Ecto neural progenitor cell (in vitro differentiated cells): Measurements from ENCODE around the gene THTPA.
"Not testable (repeated sequence)": the region's sequence is repeated elsewhere in the genome, so short reads cannot be mapped to it uniquely, and the experiment has no call there.

Experiments used
- DNase-seq: peaks from one replicate; pipeline ENCODE4 v3.0.0-alpha.2; 2018; ENCODE audit warnings: low spot score

THTPA gene

GRCh38 chr14:23533652-23534435 lies 22.2 kb upstream of the THTPA start:
- DNase-seq, result no peak

DNA sequence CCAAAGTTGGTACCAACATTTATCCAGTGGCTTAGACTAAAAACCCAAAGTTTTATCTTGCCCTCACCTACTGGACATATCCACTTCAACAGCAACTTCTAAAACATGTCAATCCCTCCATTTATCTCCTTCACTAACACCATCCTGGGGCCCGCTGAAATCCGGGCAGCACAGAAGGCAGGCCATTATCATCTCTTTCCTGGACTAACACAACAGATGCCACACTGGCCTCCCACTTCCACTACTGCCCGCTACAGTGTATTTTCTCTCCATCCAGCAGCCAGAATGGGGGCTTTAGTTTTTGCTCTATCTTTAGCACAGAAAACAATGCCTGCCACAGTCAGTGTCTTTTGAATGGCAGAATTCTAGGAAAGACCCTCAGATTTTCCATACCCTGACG lies 20.1 kb upstream of the THTPA start:
- no peak for DNase-seq

- DNase-seq, result no peak
These were observed 19.6 kb upstream of the THTPA start for GRCh38 chr14:23536494-23536893.

GRCh38 chr14:23536906-23537305 lies 19.2 kb upstream of the THTPA start:
- not testable (repeated sequence) for DNase-seq

GRCh38 chr14:23537351-23538049 lies 18.6 kb upstream of the THTPA start:
- no peak for DNase-seq

GRCh38 chr14:23538050-23538718 lies 17.9 kb upstream of the THTPA start:
- no peak for DNase-seq

DNA sequence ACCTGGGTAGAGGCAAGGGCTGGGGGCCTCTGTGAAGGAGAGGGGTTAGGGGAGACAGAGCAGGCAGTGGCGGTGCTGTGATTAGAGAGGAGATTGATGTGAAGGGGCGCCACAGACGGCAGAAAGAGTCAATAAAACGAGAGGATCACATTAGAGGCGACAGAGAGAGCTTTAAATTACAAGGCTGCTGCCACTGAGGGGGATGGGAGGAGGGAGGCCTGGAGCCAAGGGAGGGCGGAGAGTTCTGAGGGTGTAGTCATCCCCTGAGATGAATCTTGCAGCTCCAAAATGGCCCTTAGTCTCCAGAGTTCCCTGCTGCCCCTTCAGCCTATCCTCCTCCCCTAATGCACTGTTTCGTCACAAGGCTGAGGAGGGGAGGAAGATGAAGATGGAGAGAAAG lies 17.3 kb upstream of the THTPA start:
- no peak for DNase-seq

GRCh38 chr14:23539248-23540140 lies 16.6 kb upstream of the THTPA start:
- peak; percentile 82 for DNase-seq

GRCh38 chr14:23540141-23540469 lies 16.0 kb upstream of the THTPA start:
- DNase-seq, result no peak

GRCh38 chr14:23542261-23542660 lies 13.8 kb upstream of the THTPA start:
- no peak for DNase-seq

GRCh38 chr14:23543403-23543802 lies 12.7 kb upstream of the THTPA start:
- DNase-seq, result no peak

DNA sequence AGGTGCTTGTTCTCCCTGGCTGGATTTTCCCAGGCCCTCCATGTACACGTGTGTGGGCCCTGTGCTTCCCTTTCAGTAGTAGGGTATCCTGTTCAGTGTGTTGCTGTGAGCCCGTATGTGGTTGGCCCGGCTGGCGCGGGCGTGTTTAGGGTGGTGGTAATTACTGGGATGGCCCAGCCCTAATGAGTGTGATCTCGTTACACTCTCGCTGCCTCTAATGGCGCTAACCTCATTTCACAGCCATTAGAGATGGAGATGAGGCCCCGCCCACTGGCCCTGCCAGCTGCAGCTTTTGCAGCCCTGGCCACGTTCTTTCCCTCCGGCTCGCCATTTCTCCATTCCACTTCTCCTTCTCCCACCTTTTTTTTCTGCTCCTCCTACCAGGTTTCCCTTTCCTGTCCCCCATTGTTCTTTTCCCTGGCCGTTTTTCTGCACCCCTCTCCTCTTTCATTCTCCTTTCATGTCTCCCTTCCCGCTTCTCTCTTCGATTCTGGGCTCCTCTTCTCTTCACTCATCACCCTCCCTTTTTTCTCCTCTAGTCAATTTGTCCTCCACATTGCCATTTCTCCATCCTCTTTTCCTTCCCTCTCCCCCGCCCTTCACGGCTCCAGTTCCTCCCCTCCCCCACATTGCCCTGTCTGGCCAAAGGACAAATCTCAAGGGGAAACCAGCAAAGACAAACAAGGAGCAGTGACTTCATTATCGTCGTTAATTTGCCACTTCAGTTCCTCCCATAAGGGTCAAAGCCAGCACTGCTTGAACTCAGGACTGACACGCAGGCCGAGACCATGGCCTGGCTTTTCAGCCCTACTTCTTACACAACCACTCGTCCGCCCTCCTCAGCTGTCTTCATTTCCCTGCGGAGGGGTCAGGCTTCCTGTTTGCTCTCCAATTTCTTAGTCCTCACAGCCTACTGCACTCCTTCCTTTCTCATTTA lies 11.3 kb upstream of the THTPA start:
- peak; percentile 62 for DNase-seq

DNA sequence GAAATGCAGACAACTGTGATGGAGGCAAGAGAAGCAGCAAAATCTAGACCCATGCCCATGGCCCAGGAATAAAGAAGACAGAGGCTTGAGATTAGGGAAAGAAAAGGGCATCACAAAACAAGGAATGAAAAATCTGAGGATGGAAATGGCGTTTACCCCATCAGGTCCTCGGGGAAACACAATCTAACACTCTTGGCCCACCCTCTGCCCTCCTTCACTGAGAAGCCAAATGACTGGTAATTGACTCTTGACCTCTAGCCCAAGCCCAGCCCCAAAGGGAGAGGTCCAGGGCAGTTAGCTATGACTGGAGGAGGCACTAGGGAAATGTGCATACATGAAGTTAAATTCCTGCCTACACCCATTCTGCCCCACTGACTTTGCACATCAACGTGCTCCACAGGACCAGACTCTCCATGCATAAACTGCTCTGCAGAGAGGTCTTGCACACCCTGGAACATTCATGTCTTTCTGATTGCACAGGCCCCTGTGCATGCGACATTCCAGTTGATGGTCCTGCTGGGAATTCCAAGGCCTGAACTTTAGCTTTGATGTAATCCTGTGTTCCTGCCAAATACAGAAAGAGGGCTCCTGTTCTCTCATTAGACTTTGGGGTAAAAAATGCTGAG lies 10.2 kb upstream of the THTPA start:
- DNase-seq, result no peak

GRCh38 chr14:23546450-23547035 lies 9.5 kb upstream of the THTPA start:
- DNase-seq, result no peak

DNA sequence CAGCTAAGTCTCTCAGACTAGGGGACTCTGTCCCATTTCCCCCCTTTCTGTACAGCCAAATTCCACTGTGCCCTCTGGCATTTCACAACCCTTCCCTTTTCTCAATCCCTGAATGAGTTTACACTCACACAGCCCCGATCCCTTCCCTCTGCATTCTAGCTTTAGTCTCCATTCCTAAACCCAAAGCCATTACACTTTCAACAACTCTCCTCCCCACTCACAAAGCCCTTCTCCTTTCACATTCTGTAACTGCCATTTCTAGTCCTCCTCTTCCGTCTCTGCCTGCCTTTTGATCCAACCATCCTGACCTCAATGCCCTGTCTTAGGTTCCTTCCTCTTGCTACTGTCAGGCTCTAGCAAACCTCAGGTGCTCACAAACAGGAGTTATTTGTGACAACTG lies 8.1 kb upstream of the THTPA start:
- DNase-seq, result no peak

DNA sequence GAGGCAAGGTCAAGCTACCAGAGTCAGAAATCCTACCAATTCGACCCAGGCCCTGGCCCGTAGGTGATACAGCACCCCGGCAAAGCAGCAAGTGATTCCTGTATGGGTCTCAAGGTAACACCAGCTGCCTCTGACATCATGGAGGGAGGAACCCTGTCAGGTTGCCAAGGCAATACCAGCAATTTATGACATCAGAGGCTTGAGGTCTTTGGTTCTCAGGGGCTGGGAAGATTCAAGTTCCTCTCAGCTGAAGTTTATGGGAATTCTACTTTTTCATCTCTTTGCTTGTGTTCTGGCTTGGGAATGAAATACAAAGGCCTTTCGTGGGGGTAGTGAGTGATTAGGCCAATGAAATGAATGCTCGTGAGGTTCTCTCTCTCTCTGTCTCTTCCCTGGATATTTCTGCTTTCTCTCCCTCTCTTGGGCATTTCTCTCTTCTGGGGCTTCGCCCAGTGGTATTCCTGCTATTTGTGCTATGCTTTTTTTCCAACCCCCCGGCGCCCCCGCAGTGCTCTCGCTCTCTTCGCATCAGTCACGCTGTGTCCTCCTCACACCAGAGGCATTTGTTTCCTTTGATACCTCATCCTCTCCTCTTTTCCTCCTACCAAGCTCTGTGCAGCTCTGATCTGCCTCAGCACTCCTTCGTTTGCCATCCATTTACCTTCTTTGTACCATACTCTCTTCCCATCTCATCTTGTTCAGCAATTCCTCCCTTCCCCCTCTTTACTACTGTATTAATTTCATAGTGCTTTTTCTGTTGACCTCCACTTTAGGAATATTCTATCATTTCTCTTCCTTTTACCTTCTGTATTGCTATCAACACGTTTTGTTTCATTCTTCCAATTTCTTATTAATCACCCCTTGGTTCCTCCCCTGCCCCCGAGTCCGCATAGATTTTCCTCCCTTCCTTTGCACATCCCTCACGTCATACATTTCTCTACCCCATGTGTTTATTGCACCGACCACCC lies 7.4 kb upstream of the THTPA start:
- no peak for DNase-seq

GRCh38 chr14:23550131-23550811 lies 5.8 kb upstream of the THTPA start:
- no peak for DNase-seq

DNA sequence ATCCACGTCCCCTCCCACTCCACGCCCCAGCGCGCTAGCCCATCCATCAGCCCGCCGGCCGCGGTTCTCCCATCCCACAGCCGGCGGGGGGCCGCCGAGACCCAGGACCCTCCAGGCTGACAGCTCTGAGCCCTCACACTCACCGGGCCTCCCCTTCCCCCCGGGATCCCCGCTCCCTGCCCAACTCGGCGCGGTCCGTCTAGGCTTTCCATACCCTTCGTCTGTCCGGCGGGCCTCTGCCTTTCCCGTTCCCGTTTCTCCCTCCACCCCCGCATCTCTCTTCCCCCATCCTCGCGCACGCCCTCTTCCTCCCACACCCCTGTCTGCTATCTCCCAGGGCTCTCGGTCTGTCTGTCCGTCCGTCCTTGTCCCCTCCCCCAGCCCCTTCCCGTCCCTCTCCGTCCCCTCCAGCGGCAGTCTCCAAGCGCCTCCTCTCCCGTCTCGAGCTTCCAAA lies 5.2 kb upstream of the THTPA start:
- peak; percentile 70 for DNase-seq
